Activated naive CD4-positive, alpha-beta T cell treated with anti-CD3 and anti-CD28 coated beads, Interleukin-2, amount 50 U/mL, for 72 hours (primary cell): Measurements from ENCODE around the gene AMACR. TPM values are rescaled to one million over a fixed set of nuclear protein-coding genes. Genes with fewer than 3 reads are reported as not detected.

ENCODE experiments used
- total RNA-seq, 2 donors: library from RNA; stranded (reverse); gene quantifications; one replicate each; pipeline ENCODE4 v1.2.3, GENCODE V29; 2022

The AMACR gene
- total RNA-seq, 2 donors from 2014 or later = 4.0 to 5.2 TPM

Other genes with a start within 250 kb of the AMACR start
- not detected for gene ADAMTS12, start 116.1 kb downstream of the AMACR start, total RNA-seq
- gene RXFP3, start 71.7 kb downstream of the AMACR start, total RNA-seq = not detected
- gene SLC45A2, start 23.4 kb downstream of the AMACR start, total RNA-seq = under 1 TPM in 1 of 2 donors, not detected in 1; 0.33 TPM
- 1 to 10 TPM; 2.7 to 3.3 TPM for gene C1QTNF3, start 35.2 kb upstream of the AMACR start, total RNA-seq